AG08396 (cell line): ENCODE results near the gene BPIFB6.

Experiments
- DNase-seq: peaks from one replicate; pipeline ENCODE4 v3.0.0; 2012; ENCODE audit warnings: low spot score, mixed read lengths

BPIFB6 gene

DNA sequence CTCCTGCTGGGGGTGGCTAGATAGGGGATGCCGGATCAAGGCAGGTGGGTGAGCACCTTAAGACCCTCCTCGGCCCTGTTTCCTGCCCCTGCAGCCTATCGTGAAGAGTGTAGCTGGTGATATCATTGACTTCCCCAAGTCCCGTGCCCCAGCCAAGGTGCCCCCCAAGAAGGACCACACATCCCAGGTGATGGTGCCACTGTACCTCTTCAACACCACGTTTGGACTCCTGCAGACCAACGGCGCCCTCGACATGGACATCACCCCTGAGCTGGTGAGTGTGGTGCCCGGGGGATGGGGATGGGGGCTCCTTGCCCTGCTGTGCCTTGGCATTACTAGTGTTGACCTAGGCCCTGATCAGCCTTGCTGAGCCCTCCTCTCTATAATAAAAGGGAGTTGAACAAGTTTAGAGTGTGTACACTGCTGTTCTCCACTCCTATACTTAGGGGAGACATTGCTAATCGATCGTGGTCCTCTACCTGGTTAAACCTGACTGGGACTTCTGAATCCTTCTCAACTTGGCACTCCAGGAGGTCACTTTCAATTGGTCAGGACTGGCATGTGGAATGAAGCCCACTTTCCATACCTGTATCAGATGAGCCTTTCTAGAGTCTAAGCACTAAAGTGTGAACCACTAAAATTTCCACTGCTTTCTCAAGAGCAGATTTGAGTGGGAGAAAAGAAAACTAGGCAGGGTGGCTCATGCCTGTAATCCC lies 33.3 kb downstream of the BPIFB6 start:
- no peak for DNase-seq

DNA sequence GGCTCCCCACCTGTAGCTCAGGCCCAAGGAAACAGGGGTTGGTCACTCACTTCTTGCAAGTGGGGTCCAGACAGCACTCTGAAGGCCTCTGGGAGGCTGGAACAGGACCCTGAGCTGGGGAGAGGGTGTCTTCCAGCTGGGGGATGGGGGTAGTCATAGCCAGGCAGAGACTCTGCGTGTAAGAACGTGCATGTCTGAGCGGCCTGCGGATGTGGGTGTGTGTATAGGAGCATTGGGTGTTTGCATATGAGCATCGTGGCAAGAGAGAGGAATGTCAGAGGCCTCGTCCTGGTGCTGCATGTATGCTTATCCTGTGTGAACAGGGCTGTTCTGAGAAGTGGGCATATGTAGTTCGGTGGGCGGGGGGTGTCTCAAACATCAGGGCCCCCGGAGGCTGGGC lies 34.3 kb downstream of the BPIFB6 start:
- no peak for DNase-seq

DNA sequence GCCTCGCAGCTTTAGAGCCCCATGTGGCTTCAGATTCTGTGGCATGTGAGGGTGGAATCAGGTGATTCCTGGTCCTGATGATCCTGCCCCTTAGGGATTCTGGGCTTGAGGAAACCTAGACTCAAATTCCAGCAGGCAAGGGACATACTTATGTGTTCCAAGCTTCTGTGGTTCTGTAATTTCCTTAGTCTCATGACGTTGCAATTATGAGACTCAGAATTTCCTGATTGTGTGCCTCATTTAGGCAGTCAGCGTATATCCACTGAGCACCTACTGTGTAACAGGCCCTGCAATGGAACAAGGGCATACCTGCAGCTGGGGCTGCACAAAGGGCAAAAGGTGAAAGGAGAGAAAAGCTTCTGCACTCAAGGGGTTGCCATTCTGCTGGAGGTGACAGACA lies 36.4 kb downstream of the BPIFB6 start:
- DNase-seq, result no peak

DNA sequence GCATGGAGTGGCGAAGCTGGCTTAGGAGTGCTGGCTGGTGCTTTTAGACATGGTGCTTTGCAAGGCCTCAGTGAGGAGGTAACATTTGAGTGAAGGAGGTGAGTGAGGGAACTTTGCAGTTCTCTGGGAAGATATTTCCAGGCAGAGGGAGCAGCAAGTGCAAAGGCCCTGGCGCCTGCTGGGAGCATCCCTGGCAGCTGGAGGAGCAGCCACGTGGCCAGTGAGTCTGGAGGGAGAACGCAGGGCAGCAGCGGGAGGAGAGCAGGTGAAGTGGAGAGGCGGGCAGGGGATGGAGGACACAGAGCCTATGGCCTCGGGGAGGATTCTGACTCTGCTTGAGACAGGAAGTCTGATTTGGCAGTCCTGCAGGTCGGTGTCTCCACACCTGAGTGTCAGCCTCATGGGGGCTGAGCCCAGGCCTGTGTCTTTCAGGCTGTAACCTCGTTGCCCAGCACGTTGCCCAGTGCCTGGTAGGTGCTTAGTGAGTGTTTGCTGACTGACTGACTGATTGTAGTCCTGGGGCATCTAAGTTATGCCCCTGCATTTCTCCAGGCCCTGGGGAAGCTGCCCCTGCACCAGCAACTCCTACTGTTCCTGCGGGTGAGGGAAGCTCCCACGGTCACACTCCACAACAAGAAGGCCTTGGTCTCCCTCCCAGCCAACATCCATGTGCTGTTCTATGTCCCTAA lies 36.9 kb downstream of the BPIFB6 start:
- DNase-seq, result no peak

DNA sequence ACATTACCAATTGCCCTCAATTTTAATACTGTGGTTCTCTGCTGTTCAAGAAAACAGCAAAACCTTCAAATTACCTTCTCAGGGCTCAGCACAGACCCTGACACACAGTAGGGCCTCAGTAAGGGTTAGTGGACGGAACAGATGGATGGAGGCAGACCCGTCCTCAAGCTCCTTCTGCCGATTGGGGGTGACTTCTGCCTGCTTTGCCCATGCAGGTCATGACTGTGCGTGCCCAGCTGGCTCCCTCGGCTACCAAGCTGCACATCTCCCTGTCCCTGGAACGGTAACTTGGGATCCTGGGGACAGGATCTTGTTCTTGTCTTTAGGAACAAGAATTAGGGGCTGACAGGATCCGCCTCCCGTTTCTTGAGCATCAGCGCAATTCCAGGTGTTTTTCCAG lies 38.2 kb downstream of the BPIFB6 start:
- DNase-seq, result no peak

DNA sequence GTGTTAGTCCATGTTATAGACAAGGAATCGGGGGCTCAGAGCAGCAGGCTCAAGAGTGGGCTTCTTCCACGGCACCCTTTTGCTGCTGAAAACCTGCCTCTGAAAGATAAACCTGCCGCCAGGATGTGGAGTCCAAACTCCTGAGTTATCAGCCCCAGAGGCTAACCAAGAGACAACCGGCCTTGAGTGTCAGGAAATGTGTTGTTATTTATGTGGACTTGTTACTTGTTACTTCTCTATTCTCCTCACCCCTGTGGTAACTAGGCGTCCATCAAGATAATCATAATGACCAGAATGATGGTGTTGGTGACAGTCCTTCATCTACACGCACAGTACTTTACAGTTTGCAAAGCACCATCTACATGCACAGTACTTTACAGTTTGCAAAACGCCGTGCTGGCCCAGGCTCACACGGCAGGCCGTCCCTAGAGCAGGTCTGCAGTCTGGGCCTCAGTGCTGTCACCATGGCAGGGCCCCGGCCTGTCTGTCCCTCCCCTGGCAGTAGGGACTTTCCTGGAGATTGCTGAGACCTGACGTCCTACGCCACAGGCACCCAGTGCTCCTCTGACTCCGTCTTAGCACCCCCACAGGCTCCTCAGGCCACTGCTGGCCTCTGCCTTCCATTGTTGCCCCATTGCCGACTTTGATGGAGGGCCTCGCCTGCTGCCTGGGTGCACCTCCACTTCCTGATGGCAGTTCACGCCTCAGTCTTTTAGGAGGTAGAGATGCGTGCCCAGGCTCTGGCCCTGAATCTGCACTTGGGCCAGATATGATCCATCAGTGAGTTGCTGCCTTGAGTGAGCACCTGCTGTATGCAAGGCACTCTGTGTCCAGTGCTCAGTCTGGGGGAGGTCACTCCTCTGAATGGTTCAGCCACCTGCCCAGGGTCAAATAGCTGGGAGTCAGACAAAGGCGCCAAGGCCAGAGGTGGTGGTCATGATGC lies 38.9 kb downstream of the BPIFB6 start:
- DNase-seq, result no peak

DNA sequence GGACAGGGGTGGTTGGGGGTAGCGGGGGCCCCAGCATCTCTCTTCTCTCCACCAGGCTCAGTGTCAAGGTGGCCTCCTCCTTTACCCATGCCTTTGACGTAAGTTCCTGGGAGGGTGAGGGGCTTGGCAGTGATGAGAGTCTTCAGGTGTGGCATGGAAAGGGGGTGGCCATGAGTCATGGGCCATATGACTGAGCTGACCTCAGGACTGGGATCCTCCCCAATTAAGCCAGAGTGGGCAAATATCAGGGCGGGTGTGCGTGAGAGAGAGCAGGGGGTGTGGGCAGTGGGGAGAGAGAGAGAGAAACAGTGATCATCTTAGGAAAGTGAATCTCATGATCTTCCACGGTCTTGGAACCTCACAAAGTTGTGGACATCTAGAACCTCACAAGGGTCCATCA lies 39.8 kb downstream of the BPIFB6 start:
- no peak for DNase-seq

DNA sequence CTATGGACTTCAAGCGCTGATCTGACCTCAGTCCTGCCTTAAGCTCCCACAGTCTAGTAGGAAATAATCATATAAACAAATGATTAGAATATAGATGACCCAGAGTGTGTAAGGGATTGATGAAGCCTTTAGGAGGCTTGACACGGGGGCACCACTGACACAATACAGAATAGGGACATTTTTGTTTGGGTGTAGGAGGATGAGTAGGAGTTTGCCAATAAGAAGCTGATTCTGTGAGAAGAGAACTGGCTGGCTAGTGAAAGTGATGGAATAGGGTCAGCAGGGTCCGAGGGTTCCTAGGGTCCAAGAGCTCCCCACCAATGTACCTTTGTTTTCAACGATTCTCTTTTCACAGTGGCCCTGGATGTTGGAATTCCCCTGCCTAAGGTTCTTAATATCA lies 40.9 kb downstream of the BPIFB6 start:
- DNase-seq, result no peak

DNA sequence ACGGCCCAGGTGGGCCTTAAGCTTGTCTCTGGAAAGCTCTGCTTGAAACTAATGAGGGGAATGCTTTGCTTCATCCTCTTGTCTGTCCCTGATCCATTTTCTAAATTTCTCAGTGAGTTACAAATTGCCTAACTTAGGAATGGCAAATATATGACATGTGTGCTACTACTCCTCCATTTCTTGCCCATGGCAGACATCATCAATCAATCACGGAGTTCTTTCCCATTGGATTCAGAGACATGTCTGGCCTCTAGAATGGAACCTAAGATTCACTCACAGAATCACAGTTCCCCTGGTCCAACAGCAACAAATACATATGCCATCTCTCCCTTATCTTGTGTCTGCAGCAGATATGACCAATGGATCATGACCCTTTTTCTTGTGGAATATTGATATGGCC lies 41.4 kb downstream of the BPIFB6 start:
- no peak for DNase-seq

DNA sequence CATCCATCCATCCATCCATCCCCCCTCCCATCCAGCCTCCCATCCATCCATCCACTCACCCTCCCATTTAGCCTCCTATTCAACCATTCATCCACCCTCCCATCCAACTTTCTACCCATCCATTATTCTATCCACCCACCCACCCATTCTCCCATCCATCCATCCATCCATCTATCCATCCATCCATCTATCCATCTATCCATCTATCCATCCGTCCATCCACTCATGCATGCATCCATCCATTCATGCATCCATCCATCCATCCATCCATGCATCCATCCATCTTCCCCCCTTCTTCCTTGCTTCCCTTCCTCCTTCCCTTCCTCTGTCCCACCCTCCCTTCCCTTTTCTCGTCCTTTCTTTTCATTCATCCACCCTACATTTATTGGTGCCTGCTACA lies 43.2 kb downstream of the BPIFB6 start:
- no peak for DNase-seq

DNA sequence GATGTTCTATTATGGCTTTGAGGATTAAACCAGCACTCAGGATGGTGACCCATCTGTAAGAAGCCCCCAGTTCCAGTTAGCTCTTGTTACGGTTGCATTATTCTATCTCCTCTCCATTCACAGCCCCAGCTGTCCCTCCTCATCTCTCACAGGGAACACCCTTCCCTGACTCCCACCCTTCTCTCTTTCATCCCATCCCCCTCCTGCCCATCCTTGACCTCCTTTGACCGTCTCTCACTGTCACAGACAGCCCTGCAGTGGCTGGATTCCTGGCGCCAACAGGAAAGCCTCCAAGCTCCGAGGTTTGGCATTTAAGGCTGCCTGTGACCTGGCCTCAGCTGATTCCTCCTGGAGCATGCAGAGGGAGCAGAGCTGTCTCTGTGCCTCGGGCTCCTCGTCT lies 43.8 kb downstream of the BPIFB6 start:
- no peak for DNase-seq

DNA sequence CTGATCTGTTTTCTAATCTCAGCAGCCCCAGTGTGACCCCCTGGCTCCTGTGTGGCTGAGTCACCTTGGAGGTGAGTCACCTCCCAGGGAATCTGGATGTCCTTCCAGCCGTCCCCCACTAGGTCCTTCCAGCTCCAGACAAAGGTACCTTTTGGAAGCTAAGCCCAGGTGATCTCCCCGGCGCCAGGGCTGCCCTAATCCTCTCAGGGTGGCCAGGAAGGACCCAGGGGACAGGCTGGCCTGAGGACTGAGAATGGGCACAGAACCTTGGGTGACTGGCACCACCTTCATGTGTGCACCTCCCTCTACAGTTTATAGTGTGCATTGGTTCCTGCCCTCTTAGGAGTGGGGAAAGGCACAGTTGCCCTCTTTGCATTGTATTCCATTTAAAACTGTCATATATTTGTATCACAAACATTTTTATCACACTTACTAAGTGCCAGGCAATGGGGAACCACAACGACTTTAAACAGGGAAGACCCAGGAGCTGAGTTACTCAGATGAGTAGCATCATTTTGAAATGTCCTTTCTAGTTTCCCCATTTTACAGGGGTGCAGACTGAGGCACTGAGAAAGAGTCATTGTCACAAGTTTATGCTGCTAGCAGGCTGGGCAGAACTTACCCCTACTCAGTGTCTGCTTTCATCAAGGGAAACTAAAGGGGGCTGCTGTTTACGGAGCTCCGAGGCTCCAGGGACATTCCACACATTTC lies 45.4 kb downstream of the BPIFB6 start:
- DNase-seq, result no peak

DNA sequence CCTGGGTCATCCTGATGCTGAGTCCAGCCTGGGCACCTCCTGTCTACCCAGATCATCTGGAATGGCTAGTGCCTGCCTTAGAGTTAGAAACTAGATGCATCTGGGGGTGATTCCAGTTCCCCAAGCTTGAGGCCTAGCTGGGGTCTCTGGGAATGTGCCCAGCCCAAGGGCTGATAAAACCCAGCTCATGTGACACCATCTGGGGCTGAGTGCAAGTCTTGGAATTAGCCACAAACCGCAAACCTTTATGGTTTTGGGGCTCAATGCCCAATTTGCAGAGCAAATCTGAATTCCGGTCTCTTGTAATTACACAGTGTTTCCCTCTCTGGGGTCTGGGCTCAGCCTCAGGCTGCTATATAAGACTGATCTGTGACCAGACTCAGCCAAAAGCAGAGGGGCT lies 47.8 kb downstream of the BPIFB6 start, which contains the start of gene BPIFB4:
TSS of gene BPIFB4 (plus strand) at position 385 of the 400 bp plus-strand sequence. CDS start 1,884 bp downstream, outside the sequence.
- no peak for DNase-seq

DNA sequence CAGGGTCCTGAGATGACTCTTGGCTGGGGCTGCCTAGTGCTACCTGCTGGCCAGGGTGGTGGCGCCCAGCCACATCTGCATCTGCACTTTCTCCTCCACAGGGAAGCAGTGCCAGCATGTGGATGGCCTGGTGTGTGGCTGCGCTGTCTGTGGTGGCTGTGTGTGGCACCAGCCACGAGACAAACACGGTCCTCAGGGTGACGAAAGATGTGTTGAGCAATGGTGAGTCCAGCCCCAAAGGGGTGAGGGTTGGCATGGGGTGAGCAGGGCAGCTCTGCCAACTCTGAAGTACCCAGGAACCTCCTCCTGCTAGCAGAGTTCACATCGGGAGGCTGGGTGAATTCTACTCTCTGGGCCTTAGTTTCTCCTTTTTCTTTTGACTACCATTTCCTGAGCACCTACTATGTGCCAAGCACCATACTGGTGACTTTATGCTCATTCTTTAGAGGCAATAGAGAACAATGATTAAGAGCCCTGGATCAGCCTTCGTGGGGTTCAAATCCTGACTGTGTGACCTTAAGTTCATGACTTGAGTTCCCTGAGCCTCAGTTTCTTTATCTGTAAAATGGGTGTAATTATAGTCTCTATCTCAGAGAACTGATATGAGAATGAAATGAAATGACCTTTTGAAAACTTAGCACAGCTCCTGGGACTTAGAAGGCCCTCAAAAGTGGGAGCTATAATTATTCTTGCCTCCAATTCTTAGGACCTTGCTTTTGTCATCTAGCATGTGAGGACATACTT lies 50.1 kb downstream of the BPIFB6 start:
- no peak for DNase-seq

DNA sequence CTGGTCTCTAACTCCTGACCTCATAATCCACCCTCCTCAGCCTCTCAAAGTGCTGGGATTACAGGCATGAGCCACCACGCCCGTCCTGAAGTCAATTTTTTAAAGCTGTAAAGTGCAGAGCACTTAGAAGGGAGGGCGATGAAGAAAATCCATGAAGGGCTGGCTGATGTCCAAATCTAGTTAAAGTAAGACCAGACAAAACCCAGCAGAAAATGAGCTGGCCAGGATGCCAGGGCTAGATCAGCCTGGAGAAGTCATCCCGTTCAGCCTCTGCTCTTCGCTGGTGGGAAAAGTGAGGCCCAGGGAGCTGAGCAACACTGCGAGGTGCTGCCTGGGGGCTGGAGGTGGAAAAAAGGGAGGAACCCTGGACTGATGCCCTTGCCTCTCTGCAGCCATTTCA lies 51.1 kb downstream of the BPIFB6 start:
- DNase-seq, result no peak

DNA sequence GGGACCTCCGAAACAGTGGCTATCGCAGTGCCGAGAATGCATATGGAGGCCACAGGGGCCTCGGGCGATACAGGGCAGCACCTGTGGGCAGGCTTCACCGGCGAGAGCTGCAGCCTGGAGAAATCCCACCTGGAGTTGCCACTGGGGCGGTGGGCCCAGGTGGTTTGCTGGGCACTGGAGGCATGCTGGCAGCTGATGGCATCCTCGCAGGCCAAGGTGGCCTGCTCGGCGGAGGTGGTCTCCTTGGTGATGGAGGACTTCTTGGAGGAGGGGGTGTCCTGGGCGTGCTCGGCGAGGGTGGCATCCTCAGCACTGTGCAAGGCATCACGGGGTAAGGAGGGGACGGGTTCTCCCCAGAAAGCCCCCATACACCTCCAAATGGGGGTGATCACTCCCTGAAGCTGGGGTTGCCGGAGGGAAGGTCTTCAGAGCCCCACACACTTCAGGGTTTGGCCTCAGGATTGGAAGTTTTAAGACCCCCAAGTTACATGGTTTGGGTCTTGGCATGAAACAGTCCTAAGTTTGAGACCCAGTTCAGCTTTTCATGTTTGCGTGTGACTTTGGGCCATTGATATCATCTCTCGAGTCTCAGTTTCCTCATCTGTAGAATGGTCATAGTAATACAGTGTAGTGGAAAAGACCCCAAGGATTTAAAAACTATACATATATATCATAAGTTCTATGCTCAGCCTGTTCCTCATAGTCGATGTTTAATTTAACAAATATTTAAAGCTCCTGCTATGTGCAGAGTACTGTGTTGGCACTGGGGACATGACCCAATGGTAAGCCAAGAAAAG lies 52.3 kb downstream of the BPIFB6 start:
- no peak for DNase-seq

DNA sequence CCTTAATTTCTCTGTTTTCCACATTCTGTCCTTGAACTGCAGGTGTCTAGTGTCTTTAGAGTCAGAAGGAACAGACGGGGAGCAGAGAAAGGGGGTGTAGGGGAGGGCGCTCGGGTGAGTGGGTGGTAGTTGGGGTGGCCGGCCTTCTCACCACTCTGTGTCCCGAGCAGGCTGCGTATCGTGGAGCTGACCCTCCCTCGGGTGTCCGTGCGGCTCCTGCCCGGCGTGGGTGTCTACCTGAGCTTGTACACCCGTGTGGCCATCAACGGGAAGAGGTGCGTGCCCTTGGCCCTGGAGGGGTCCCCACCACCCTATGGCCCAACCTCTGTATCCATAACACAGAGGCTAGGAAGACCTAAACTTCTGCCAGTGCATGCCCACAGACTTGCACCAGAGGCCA lies 53.3 kb downstream of the BPIFB6 start:
- DNase-seq, result no peak

DNA sequence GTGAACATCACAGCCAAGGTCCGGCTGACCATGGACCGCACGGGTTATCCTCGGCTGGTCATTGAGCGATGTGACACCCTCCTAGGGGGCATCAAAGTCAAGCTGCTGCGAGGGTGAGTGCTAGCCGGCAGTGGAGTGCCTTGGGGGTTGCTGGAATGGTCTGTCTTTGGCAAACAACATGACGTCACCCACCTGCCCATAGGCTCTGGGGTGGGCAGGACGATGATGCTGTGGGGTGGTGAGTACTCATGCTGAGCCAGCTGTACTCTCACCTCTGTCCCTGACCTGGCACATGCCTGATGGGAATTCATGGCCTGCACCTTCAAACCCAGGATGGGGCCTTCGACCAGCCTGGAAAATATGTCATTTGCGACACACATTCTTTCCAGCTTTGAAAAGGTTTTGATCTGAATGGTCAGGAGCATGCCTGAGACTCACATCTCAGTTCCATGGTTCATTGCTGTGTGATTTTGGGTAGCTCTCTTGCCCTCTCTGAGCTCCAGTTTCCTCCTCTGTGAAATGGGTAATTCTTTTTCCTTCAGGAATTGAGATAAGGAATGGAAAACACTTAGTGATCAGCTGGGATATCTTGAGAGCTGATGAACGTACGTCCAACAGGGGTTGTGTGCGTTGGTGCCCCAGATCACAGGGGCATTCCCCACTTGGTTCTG lies 54.7 kb downstream of the BPIFB6 start:
- DNase-seq, result no peak

DNA sequence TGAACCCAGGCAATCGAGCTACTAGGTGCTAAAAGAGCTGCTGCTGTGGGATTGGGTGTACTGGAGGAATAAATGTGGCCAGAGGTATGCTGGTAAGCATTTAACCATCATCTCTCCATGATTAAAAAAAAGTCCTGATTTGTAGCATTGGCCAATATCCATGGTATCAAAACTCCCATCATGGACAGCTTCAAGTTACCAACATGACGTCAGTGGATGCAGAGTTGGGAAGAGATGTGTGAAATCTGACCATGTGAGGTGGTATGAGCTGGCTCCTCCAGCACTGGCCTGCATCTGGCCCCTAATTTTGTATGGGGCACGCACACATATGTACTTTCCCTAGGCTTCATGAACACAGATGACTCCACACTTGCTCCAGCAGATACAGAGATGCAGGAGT lies 59.7 kb downstream of the BPIFB6 start:
- DNase-seq, result no peak

DNA sequence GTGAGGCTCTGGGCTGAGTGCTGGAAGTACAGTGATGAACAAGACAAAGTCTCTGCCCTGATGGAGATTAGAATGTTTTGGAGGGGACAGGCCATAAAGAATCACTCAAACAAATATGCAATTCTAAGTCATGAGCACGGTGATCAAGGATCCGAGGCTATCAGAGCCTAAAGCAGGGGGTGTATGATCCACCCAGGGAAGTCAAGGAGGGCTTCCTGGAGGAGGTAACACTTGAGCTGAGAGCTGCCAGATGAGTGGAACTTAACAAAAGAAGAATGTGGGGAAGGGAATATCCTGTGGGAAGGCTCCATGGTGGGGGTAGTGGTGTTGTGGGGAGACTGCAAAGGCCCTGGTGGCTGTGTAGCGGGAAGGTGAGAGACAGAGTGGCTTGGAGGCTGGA lies 60.2 kb downstream of the BPIFB6 start:
- DNase-seq, result no peak
